ENCODE results near the gene THYN1. TPM values are rescaled to one million over a fixed set of nuclear protein-coding genes. Genes with fewer than 3 reads are reported as not detected.

THYN1 gene
- total RNA-seq, 1 experiment from 2014 or later = 97.0 TPM

- no CpG with 5 or more reads among the region's 6 CpGs for WGBS (ENCODE audit: extremely low coverage, insufficient read length, low lambda C conversion rate)
- H3K4me2 ChIP-seq (ENCODE audit: insufficient read depth, insufficient read length, low read length) = no peak overlapping the region
- H3K36me3 Mint-ChIP-seq (ENCODE audit: insufficient read depth in 1 of 3, low read depth in 3 of 3) = peaks cover 11 to 35% (median 24%) of the 10 kb centered on the region in 3 experiments
- H3K27ac Mint-ChIP-seq = no peak overlapping the region; a peak in 1 of 7 replicates
- H2BK120ac ChIP-seq (ENCODE audit: low read depth, low read length, poor library complexity, severe bottlenecking) = no peak overlapping the region
- H4K91ac ChIP-seq (ENCODE audit: insufficient read length, low read depth, low read length) = no peak overlapping the region
- no peaks in the 10 kb centered on the region for H3K79me2 ChIP-seq (ENCODE audit: insufficient read depth, low read length)
- H3K14ac ChIP-seq (ENCODE audit: insufficient read depth, low read length) = no peak overlapping the region
- H2BK20ac ChIP-seq (ENCODE audit: low read depth, low read length, poor library complexity, severe bottlenecking) = no peak overlapping the region
- no peak overlapping the region for H3K56ac ChIP-seq (ENCODE audit: insufficient read length, low read depth, low read length)
- no peak overlapping the region for H3K18ac ChIP-seq (ENCODE audit: insufficient read length, low read depth, low read length)
- H2BK12ac ChIP-seq (ENCODE audit: insufficient read length, low read depth, low read length) = no peak overlapping the region
- no peak overlapping the region for H3K4me3 Mint-ChIP-seq
- no peak overlapping the region for H4K5ac ChIP-seq (ENCODE audit: insufficient read length, low read depth, low read length)
- no peak overlapping the region for H4K8ac ChIP-seq (replicated peaks; ENCODE audit: insufficient read length, low read depth, low read length)
- H4K20me1 ChIP-seq (ENCODE audit: control insufficient read depth, insufficient read depth, insufficient read length) = no peaks in the 10 kb centered on the region
- H3K4ac ChIP-seq (ENCODE audit: low read depth, low read length) = no peak overlapping the region
- no peak overlapping the region for H2BK5ac ChIP-seq (ENCODE audit: insufficient read length, low read length)
- H3T11ph ChIP-seq (ENCODE audit: low read length) = no peak overlapping the region
- H3K9me3 ChIP-seq (ENCODE audit: control insufficient read depth, low read depth, low read length) = no peaks in the 10 kb centered on the region
- H2AK5ac ChIP-seq (ENCODE audit: insufficient read length, low read length) = no peak overlapping the region
- no peaks in the 10 kb centered on the region for H3K23me2 ChIP-seq (ENCODE audit: insufficient read length, low read depth, low read length, poor library complexity, severe bottlenecking)
- H2AFZ ChIP-seq (ENCODE audit: low read length) = no peak overlapping the region
- H3K27ac ChIP-seq (ENCODE audit: insufficient read length, low read depth, low read length) = no peak overlapping the region
- peaks cover 12 to 14% of the 10 kb centered on the region in 2 experiments for H3K4me1 Mint-ChIP-seq
- TF ChIP-seq, protein P1, sequence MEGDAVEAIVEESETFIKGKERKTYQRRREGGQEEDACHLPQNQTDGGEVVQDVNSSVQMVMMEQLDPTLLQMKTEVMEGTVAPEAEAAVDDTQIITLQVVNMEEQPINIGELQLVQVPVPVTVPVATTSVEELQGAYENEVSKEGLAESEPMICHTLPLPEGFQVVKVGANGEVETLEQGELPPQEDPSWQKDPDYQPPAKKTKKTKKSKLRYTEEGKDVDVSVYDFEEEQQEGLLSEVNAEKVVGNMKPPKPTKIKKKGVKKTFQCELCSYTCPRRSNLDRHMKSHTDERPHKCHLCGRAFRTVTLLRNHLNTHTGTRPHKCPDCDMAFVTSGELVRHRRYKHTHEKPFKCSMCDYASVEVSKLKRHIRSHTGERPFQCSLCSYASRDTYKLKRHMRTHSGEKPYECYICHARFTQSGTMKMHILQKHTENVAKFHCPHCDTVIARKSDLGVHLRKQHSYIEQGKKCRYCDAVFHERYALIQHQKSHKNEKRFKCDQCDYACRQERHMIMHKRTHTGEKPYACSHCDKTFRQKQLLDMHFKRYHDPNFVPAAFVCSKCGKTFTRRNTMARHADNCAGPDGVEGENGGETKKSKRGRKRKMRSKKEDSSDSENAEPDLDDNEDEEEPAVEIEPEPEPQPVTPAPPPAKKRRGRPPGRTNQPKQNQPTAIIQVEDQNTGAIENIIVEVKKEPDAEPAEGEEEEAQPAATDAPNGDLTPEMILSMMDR (conservative IDR thresholded peaks at IDR 0.05) = no peak
- H3K27me3 ChIP-seq (ENCODE audit: insufficient read depth, low read length) = no peaks in the 10 kb centered on the region
- H2BK15ac ChIP-seq (ENCODE audit: low read depth, low read length) = no peak overlapping the region
- H3K27me3 Mint-ChIP-seq (ENCODE audit: low read depth) = no peaks in the 10 kb centered on the region
- H3K9me3 Mint-ChIP-seq = no peaks in the 10 kb centered on the region; a peak in 1 of 5 replicates
- H3K9ac ChIP-seq (ENCODE audit: extremely low read depth, insufficient read length, low read length) = no peak overlapping the region
- H3K4me1 ChIP-seq (ENCODE audit: insufficient read depth, low read length) = no peaks in the 10 kb centered on the region
- no peak for DNase-seq
- no peaks in the 10 kb centered on the region for H3K79me1 ChIP-seq (ENCODE audit: insufficient read depth, low read depth, low read length, poor library complexity, severe bottlenecking)
- no peak overlapping the region for H3K23ac ChIP-seq (ENCODE audit: insufficient read length, low read depth, low read length)
These were observed 38.0 kb upstream of the THYN1 start for GRCh38 chr11:134291196-134291595.

Measured in H9 (cell line).